GM04504 (cell line): Measurements from ENCODE around the gene HSP90AA1.

Experiments
- DNase-seq: peaks from one replicate; pipeline ENCODE4 v3.0.0-alpha.2; 2012; ENCODE audit warnings: low read depth

Gene HSP90AA1

GRCh38 chr14:102040153-102040552 is 46.7 kb downstream of the HSP90AA1 start:
- no peak for DNase-seq

- no peak for DNase-seq
Measured at GRCh38 chr14:102039157-102039556, 47.7 kb downstream of the HSP90AA1 start.

GRCh38 chr14:102037686-102038085 is 49.2 kb downstream of the HSP90AA1 start:
- no peak for DNase-seq

- no peak for DNase-seq
Measured at GRCh38 chr14:102035914-102036313, 50.9 kb downstream of the HSP90AA1 start.

GRCh38 chr14:102034301-102034700 is 52.5 kb downstream of the HSP90AA1 start:
- no peak for DNase-seq

GRCh38 chr14:102033241-102033640 is 53.6 kb downstream of the HSP90AA1 start:
- DNase-seq, result no peak
